H9 (cell line): ENCODE measurements around the gene USP6NL. TPM values are rescaled to one million over a fixed set of nuclear protein-coding genes. Genes with fewer than 3 reads are reported as not detected.

Experiments
- DNase-seq: peaks from one replicate; pipeline ENCODE4 v3.0.0-alpha.2; 2017
- H2AFZ ChIP-seq: one replicate; pipeline ENCODE4 v1.6.1; 2013; ENCODE audit warnings: mild to moderate bottlenecking, low read length, control low read depth, moderate library complexity
- H2AK5ac ChIP-seq: 2 replicates; pipeline ENCODE4 v1.6.1; 2013; ENCODE audit warnings: low read length, control low read depth, mixed read lengths; ENCODE audit not compliant: insufficient read length
- H2BK120ac ChIP-seq: one replicate; pipeline ENCODE4 v1.6.1; 2013; ENCODE audit warnings: low read depth, mild to moderate bottlenecking, low read length, control low read depth, inconsistent platforms; ENCODE audit not compliant: poor library complexity, severe bottlenecking
- H2BK12ac ChIP-seq: 2 replicates; pipeline ENCODE4 v1.6.1; 2013; ENCODE audit warnings: low read length, control low read depth, mixed read lengths, low read depth; ENCODE audit not compliant: insufficient read length
- H2BK15ac ChIP-seq: 2 replicates; pipeline ENCODE4 v1.6.1; 2013; ENCODE audit warnings: low read depth, low read length, control low read depth
- H2BK20ac ChIP-seq: one replicate; pipeline ENCODE4 v1.6.1; 2013; ENCODE audit warnings: low read depth, mild to moderate bottlenecking, low read length, control low read depth, inconsistent platforms; ENCODE audit not compliant: poor library complexity, severe bottlenecking
- H2BK5ac ChIP-seq: 2 replicates; pipeline ENCODE4 v1.6.1; 2013; ENCODE audit warnings: low read length, control low read depth, mixed read lengths; ENCODE audit not compliant: insufficient read length
- H3K14ac ChIP-seq: 2 replicates; pipeline ENCODE4 v1.6.1; 2013; ENCODE audit warnings: low read length, control low read depth; ENCODE audit not compliant: insufficient read depth
- H3K18ac ChIP-seq: 2 replicates; pipeline ENCODE4 v1.6.1; 2013; ENCODE audit warnings: low read depth, mild to moderate bottlenecking, mixed read lengths, low read length, control low read depth; ENCODE audit not compliant: insufficient read length
- H3K23ac ChIP-seq: 2 replicates; pipeline ENCODE4 v1.6.1; 2013; ENCODE audit warnings: low read length, control low read depth, mixed read lengths, low read depth; ENCODE audit not compliant: insufficient read length
- H3K23me2 ChIP-seq: 2 replicates; pipeline ENCODE4 v1.6.1; 2013; ENCODE audit warnings: low read depth, mild to moderate bottlenecking, mixed read lengths, low read length, control low read depth; ENCODE audit not compliant: insufficient read length, poor library complexity, severe bottlenecking
- H3K27ac ChIP-seq: 2 replicates; pipeline ENCODE4 v1.5.1; 2013; ENCODE audit warnings: low read length, control low read depth, mixed read lengths, low read depth; ENCODE audit not compliant: insufficient read length
- H3K27me3 ChIP-seq: 2 replicates; pipeline ENCODE4 v1.6.1; 2013; ENCODE audit warnings: low read length, control low read depth, inconsistent platforms; ENCODE audit not compliant: insufficient read depth
- H3K4ac ChIP-seq: 2 replicates; pipeline ENCODE4 v1.6.1; 2013; ENCODE audit warnings: low read depth, mild to moderate bottlenecking, control low read depth, inconsistent platforms, low read length, moderate library complexity
- H3K4me1 ChIP-seq: 2 replicates; pipeline ENCODE4 v1.6.1; 2013; ENCODE audit warnings: low read length, control low read depth, inconsistent platforms; ENCODE audit not compliant: insufficient read depth
- H3K4me2 ChIP-seq: 2 replicates; pipeline ENCODE4 v1.6.1; 2013; ENCODE audit warnings: low read length, control low read depth, mixed read lengths; ENCODE audit not compliant: insufficient read length, insufficient read depth
- H3K56ac ChIP-seq: 2 replicates; pipeline ENCODE4 v1.6.1; 2013; ENCODE audit warnings: low read depth, mild to moderate bottlenecking, mixed read lengths, low read length, control low read depth; ENCODE audit not compliant: insufficient read length
- H3K79me1 ChIP-seq: 2 replicates; pipeline ENCODE4 v1.6.1; 2013; ENCODE audit warnings: low read depth, mild to moderate bottlenecking, moderate library complexity, low read length, control low read depth, inconsistent platforms; ENCODE audit not compliant: insufficient read depth, poor library complexity, severe bottlenecking
- H3K79me2 ChIP-seq: 2 replicates; pipeline ENCODE4 v1.6.1; 2013; ENCODE audit warnings: low read length, control low read depth, inconsistent platforms; ENCODE audit not compliant: insufficient read depth
- H3K9ac ChIP-seq: 2 replicates; pipeline ENCODE4 v1.6.1; 2013; ENCODE audit warnings: low read length, control low read depth, mixed read lengths; ENCODE audit not compliant: insufficient read length; ENCODE audit errors: extremely low read depth
- H3K9me3 ChIP-seq: one replicate; pipeline ENCODE4 v1.6.1; 2013; ENCODE audit warnings: low read depth, low read length, inconsistent platforms; ENCODE audit not compliant: control insufficient read depth
- H3T11ph ChIP-seq: one replicate; pipeline ENCODE4 v1.6.1; 2013; ENCODE audit warnings: mild to moderate bottlenecking, low read length, control low read depth, inconsistent platforms
- H4K20me1 ChIP-seq: one replicate; pipeline ENCODE4 v1.6.1; 2013; ENCODE audit not compliant: control insufficient read depth, insufficient read length, insufficient read depth
- H4K5ac ChIP-seq: 2 replicates; pipeline ENCODE4 v1.6.1; 2013; ENCODE audit warnings: low read depth, mild to moderate bottlenecking, mixed read lengths, low read length, control low read depth; ENCODE audit not compliant: insufficient read length
- H4K8ac ChIP-seq: replicated peaks from 2 replicates; pipeline ENCODE4 v1.6.1; 2013; ENCODE audit warnings: low read length, control low read depth, mixed read lengths, low read depth; ENCODE audit not compliant: insufficient read length
- H4K91ac ChIP-seq: 2 replicates; pipeline ENCODE4 v1.6.1; 2013; ENCODE audit warnings: low read depth, mild to moderate bottlenecking, moderate library complexity, mixed read lengths, low read length, control low read depth; ENCODE audit not compliant: insufficient read length
- H3K27ac Mint-ChIP-seq, 3 experiments: 2 replicates in 2 of 3; 3 replicates in 1 of 3; pipeline ENCODE4 v1.8.0; 2020 to 2021; ENCODE audit warnings: mixed read lengths in 3 of 3, mild to moderate bottlenecking in 1 of 3, moderate library complexity in 1 of 3
- H3K27me3 Mint-ChIP-seq: 2 replicates; pipeline ENCODE4 v1.8.0; 2021; ENCODE audit warnings: low read depth, mild to moderate bottlenecking, moderate library complexity, mixed read lengths
- H3K36me3 Mint-ChIP-seq, 3 experiments: 2 replicates in 2 of 3; 3 replicates in 1 of 3; pipeline ENCODE4 v1.8.0; 2020 to 2021; ENCODE audit warnings: low read depth in 3 of 3, mixed read lengths in 3 of 3; ENCODE audit not compliant: insufficient read depth in 1 of 3
- H3K4me1 Mint-ChIP-seq, 2 experiments: 2 replicates each; pipeline ENCODE4 v1.8.0; 2020; ENCODE audit warnings: mixed read lengths in 2 of 2
- H3K4me3 Mint-ChIP-seq, 2 experiments: 2 replicates in 1 of 2; 3 replicates in 1 of 2; pipeline ENCODE4 v1.8.0; 2020 to 2021; ENCODE audit warnings: mild to moderate bottlenecking in 2 of 2, mixed read lengths in 2 of 2, moderate library complexity in 1 of 2
- H3K9me3 Mint-ChIP-seq, 2 experiments: 2 replicates in 1 of 2; 3 replicates in 1 of 2; pipeline ENCODE4 v1.8.0; 2020; ENCODE audit warnings: mild to moderate bottlenecking in 2 of 2, mixed read lengths in 2 of 2, moderate library complexity in 1 of 2
- WGBS: extraction: QIAGEN DNeasy Blood & Tissue Kit; methylation state at CpG from one replicate; pipeline ENCODE4 v1.1.7; 2013; ENCODE audit warnings: missing lambda C conversion rate, low lambda C conversion rate, mixed read lengths; ENCODE audit not compliant: insufficient read length; ENCODE audit errors: extremely low coverage; 5-methylcytosine and 5-hydroxymethylcytosine counted together
- total RNA-seq: library from RNA; stranded (reverse); gene quantifications from 2 replicates; pipeline ENCODE4 v1.2.1, GENCODE V29; 2021
- TF ChIP-seq, protein P1 (sequence below): fragments of 200-600 bp; sonication (generic); conservative IDR thresholded peaks from 3 replicates; pipeline ENCODE4 v1.8.0; 2021; ENCODE audit warnings: antibody characterized with exemption, mild to moderate bottlenecking

The USP6NL gene
- total RNA-seq, 1 experiment from 2014 or later = 28.3 TPM

DNA sequence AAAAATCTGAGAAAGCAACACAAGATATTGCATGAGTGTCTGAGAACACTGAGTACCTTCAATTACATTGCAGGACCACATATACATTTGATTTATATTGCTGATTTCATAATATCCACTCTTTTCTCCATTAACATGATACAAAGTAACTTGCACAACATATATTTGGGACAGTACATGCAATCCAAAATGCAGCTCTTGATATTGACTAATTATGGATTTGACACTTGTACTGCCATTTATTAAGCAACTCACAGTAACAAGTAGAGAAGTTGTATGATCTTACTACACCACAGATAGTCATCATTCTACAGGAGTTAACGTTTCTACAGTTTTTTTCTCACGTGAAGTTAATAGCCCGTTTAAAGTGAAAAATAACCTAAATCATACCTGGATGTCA, 46.7 kb downstream of the USP6NL start:
- H3K23ac ChIP-seq = no peak overlapping the region
- Mint-ChIP-seq H3K4me3 (no peak overlapping the region), H3K27me3 (no peaks in the 10 kb centered on the region), H3K36me3 (peaks cover 4 to 16% (median 14%) of the 10 kb centered on the region in 3 experiments; a peak in 6 of 7 replicates), H3K9me3 (peaks cover 3 to 5% of the 10 kb centered on the region in 2 experiments; a peak in 3 of 5 replicates), H3K4me1 (peaks cover 12 to 14% of the 10 kb centered on the region in 2 experiments), H3K27ac (no peak overlapping the region)
- no peak overlapping the region for H2BK15ac ChIP-seq
- WGBS = no CpG with 5 or more reads among the region's 3 CpGs
- no peaks in the 10 kb centered on the region for H3K4me1 ChIP-seq
- no peak overlapping the region for H2AK5ac ChIP-seq
- no peak overlapping the region for H3K56ac ChIP-seq
- H2BK120ac ChIP-seq = no peak overlapping the region
- H2BK5ac ChIP-seq = no peak overlapping the region
- no peaks in the 10 kb centered on the region for H3K79me1 ChIP-seq
- H2BK20ac ChIP-seq = no peak overlapping the region
- no peak overlapping the region for H2AFZ ChIP-seq
- no peak overlapping the region for H3K4me2 ChIP-seq
- no peak overlapping the region for H4K91ac ChIP-seq
- no peak overlapping the region for H3K4ac ChIP-seq
- H3K9me3 ChIP-seq = no peaks in the 10 kb centered on the region
- TF ChIP-seq, protein P1, sequence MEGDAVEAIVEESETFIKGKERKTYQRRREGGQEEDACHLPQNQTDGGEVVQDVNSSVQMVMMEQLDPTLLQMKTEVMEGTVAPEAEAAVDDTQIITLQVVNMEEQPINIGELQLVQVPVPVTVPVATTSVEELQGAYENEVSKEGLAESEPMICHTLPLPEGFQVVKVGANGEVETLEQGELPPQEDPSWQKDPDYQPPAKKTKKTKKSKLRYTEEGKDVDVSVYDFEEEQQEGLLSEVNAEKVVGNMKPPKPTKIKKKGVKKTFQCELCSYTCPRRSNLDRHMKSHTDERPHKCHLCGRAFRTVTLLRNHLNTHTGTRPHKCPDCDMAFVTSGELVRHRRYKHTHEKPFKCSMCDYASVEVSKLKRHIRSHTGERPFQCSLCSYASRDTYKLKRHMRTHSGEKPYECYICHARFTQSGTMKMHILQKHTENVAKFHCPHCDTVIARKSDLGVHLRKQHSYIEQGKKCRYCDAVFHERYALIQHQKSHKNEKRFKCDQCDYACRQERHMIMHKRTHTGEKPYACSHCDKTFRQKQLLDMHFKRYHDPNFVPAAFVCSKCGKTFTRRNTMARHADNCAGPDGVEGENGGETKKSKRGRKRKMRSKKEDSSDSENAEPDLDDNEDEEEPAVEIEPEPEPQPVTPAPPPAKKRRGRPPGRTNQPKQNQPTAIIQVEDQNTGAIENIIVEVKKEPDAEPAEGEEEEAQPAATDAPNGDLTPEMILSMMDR = no peak
- no peak overlapping the region for H4K5ac ChIP-seq
- H4K20me1 ChIP-seq = no peaks in the 10 kb centered on the region
- H3K9ac ChIP-seq = no peak overlapping the region
- no peak for DNase-seq
- no peak overlapping the region for H4K8ac ChIP-seq
- peaks cover 6% of the 10 kb centered on the region; the same call in 1 of the 2 replicates for H3K79me2 ChIP-seq
- H3K18ac ChIP-seq = no peak overlapping the region
- H3K23me2 ChIP-seq = no peaks in the 10 kb centered on the region
- H3T11ph ChIP-seq = no peak overlapping the region
- no peak overlapping the region for H3K27ac ChIP-seq
- H3K14ac ChIP-seq = no peak overlapping the region
- no peak overlapping the region for H2BK12ac ChIP-seq
- H3K27me3 ChIP-seq = no peaks in the 10 kb centered on the region
